H9 (cell line): ENCODE data around the gene KCNE4. TPM values are rescaled to one million over a fixed set of nuclear protein-coding genes. Genes with fewer than 3 reads are reported as not detected.

ENCODE experiments used
- DNase-seq: peaks from one replicate; pipeline ENCODE4 v3.0.0-alpha.2; 2017
- H2AFZ ChIP-seq: one replicate; pipeline ENCODE4 v1.6.1; 2013; ENCODE audit warnings: mild to moderate bottlenecking, low read length, control low read depth, moderate library complexity
- H2AK5ac ChIP-seq: 2 replicates; pipeline ENCODE4 v1.6.1; 2013; ENCODE audit warnings: low read length, control low read depth, mixed read lengths; ENCODE audit not compliant: insufficient read length
- H2BK120ac ChIP-seq: one replicate; pipeline ENCODE4 v1.6.1; 2013; ENCODE audit warnings: low read depth, mild to moderate bottlenecking, low read length, control low read depth, inconsistent platforms; ENCODE audit not compliant: poor library complexity, severe bottlenecking
- H2BK12ac ChIP-seq: 2 replicates; pipeline ENCODE4 v1.6.1; 2013; ENCODE audit warnings: low read length, control low read depth, mixed read lengths, low read depth; ENCODE audit not compliant: insufficient read length
- H2BK15ac ChIP-seq: 2 replicates; pipeline ENCODE4 v1.6.1; 2013; ENCODE audit warnings: low read depth, low read length, control low read depth
- H2BK20ac ChIP-seq: one replicate; pipeline ENCODE4 v1.6.1; 2013; ENCODE audit warnings: low read depth, mild to moderate bottlenecking, low read length, control low read depth, inconsistent platforms; ENCODE audit not compliant: poor library complexity, severe bottlenecking
- H2BK5ac ChIP-seq: 2 replicates; pipeline ENCODE4 v1.6.1; 2013; ENCODE audit warnings: low read length, control low read depth, mixed read lengths; ENCODE audit not compliant: insufficient read length
- H3K14ac ChIP-seq: 2 replicates; pipeline ENCODE4 v1.6.1; 2013; ENCODE audit warnings: low read length, control low read depth; ENCODE audit not compliant: insufficient read depth
- H3K18ac ChIP-seq: 2 replicates; pipeline ENCODE4 v1.6.1; 2013; ENCODE audit warnings: low read depth, mild to moderate bottlenecking, mixed read lengths, low read length, control low read depth; ENCODE audit not compliant: insufficient read length
- H3K23ac ChIP-seq: 2 replicates; pipeline ENCODE4 v1.6.1; 2013; ENCODE audit warnings: low read length, control low read depth, mixed read lengths, low read depth; ENCODE audit not compliant: insufficient read length
- H3K23me2 ChIP-seq: 2 replicates; pipeline ENCODE4 v1.6.1; 2013; ENCODE audit warnings: low read depth, mild to moderate bottlenecking, mixed read lengths, low read length, control low read depth; ENCODE audit not compliant: insufficient read length, poor library complexity, severe bottlenecking
- H3K27ac ChIP-seq: 2 replicates; pipeline ENCODE4 v1.5.1; 2013; ENCODE audit warnings: low read length, control low read depth, mixed read lengths, low read depth; ENCODE audit not compliant: insufficient read length
- H3K27me3 ChIP-seq: 2 replicates; pipeline ENCODE4 v1.6.1; 2013; ENCODE audit warnings: low read length, control low read depth, inconsistent platforms; ENCODE audit not compliant: insufficient read depth
- H3K4ac ChIP-seq: 2 replicates; pipeline ENCODE4 v1.6.1; 2013; ENCODE audit warnings: low read depth, mild to moderate bottlenecking, control low read depth, inconsistent platforms, low read length, moderate library complexity
- H3K4me1 ChIP-seq: 2 replicates; pipeline ENCODE4 v1.6.1; 2013; ENCODE audit warnings: low read length, control low read depth, inconsistent platforms; ENCODE audit not compliant: insufficient read depth
- H3K4me2 ChIP-seq: 2 replicates; pipeline ENCODE4 v1.6.1; 2013; ENCODE audit warnings: low read length, control low read depth, mixed read lengths; ENCODE audit not compliant: insufficient read length, insufficient read depth
- H3K56ac ChIP-seq: 2 replicates; pipeline ENCODE4 v1.6.1; 2013; ENCODE audit warnings: low read depth, mild to moderate bottlenecking, mixed read lengths, low read length, control low read depth; ENCODE audit not compliant: insufficient read length
- H3K79me1 ChIP-seq: 2 replicates; pipeline ENCODE4 v1.6.1; 2013; ENCODE audit warnings: low read depth, mild to moderate bottlenecking, moderate library complexity, low read length, control low read depth, inconsistent platforms; ENCODE audit not compliant: insufficient read depth, poor library complexity, severe bottlenecking
- H3K79me2 ChIP-seq: 2 replicates; pipeline ENCODE4 v1.6.1; 2013; ENCODE audit warnings: low read length, control low read depth, inconsistent platforms; ENCODE audit not compliant: insufficient read depth
- H3K9ac ChIP-seq: 2 replicates; pipeline ENCODE4 v1.6.1; 2013; ENCODE audit warnings: low read length, control low read depth, mixed read lengths; ENCODE audit not compliant: insufficient read length; ENCODE audit errors: extremely low read depth
- H3K9me3 ChIP-seq: one replicate; pipeline ENCODE4 v1.6.1; 2013; ENCODE audit warnings: low read depth, low read length, inconsistent platforms; ENCODE audit not compliant: control insufficient read depth
- H3T11ph ChIP-seq: one replicate; pipeline ENCODE4 v1.6.1; 2013; ENCODE audit warnings: mild to moderate bottlenecking, low read length, control low read depth, inconsistent platforms
- H4K20me1 ChIP-seq: one replicate; pipeline ENCODE4 v1.6.1; 2013; ENCODE audit not compliant: control insufficient read depth, insufficient read length, insufficient read depth
- H4K5ac ChIP-seq: 2 replicates; pipeline ENCODE4 v1.6.1; 2013; ENCODE audit warnings: low read depth, mild to moderate bottlenecking, mixed read lengths, low read length, control low read depth; ENCODE audit not compliant: insufficient read length
- H4K8ac ChIP-seq: replicated peaks from 2 replicates; pipeline ENCODE4 v1.6.1; 2013; ENCODE audit warnings: low read length, control low read depth, mixed read lengths, low read depth; ENCODE audit not compliant: insufficient read length
- H4K91ac ChIP-seq: 2 replicates; pipeline ENCODE4 v1.6.1; 2013; ENCODE audit warnings: low read depth, mild to moderate bottlenecking, moderate library complexity, mixed read lengths, low read length, control low read depth; ENCODE audit not compliant: insufficient read length
- H3K27ac Mint-ChIP-seq, 3 experiments: 2 replicates in 2 of 3; 3 replicates in 1 of 3; pipeline ENCODE4 v1.8.0; 2020 to 2021; ENCODE audit warnings: mixed read lengths in 3 of 3, mild to moderate bottlenecking in 1 of 3, moderate library complexity in 1 of 3
- H3K27me3 Mint-ChIP-seq: 2 replicates; pipeline ENCODE4 v1.8.0; 2021; ENCODE audit warnings: low read depth, mild to moderate bottlenecking, moderate library complexity, mixed read lengths
- H3K36me3 Mint-ChIP-seq, 3 experiments: 2 replicates in 2 of 3; 3 replicates in 1 of 3; pipeline ENCODE4 v1.8.0; 2020 to 2021; ENCODE audit warnings: low read depth in 3 of 3, mixed read lengths in 3 of 3; ENCODE audit not compliant: insufficient read depth in 1 of 3
- H3K4me1 Mint-ChIP-seq, 2 experiments: 2 replicates each; pipeline ENCODE4 v1.8.0; 2020; ENCODE audit warnings: mixed read lengths in 2 of 2
- H3K4me3 Mint-ChIP-seq, 2 experiments: 2 replicates in 1 of 2; 3 replicates in 1 of 2; pipeline ENCODE4 v1.8.0; 2020 to 2021; ENCODE audit warnings: mild to moderate bottlenecking in 2 of 2, mixed read lengths in 2 of 2, moderate library complexity in 1 of 2
- H3K9me3 Mint-ChIP-seq, 2 experiments: 2 replicates in 1 of 2; 3 replicates in 1 of 2; pipeline ENCODE4 v1.8.0; 2020; ENCODE audit warnings: mild to moderate bottlenecking in 2 of 2, mixed read lengths in 2 of 2, moderate library complexity in 1 of 2
- CTCF ChIP-seq: fragments of 200-600 bp; sonication (generic); conservative IDR thresholded peaks from 3 replicates; pipeline ENCODE4 v1.8.0; 2021; ENCODE audit warnings: antibody characterized with exemption, mild to moderate bottlenecking
- WGBS: extraction: QIAGEN DNeasy Blood & Tissue Kit; methylation state at CpG from one replicate; pipeline ENCODE4 v1.1.7; 2013; ENCODE audit warnings: missing lambda C conversion rate, low lambda C conversion rate, mixed read lengths; ENCODE audit not compliant: insufficient read length; ENCODE audit errors: extremely low coverage; 5-methylcytosine and 5-hydroxymethylcytosine counted together
- total RNA-seq: library from RNA; stranded (reverse); gene quantifications from 2 replicates; pipeline ENCODE4 v1.2.1, GENCODE V29; 2021

Gene KCNE4
- total RNA-seq, 1 experiment from 2014 or later = 0.24 TPM

GRCh38 chr2:223027442-223027841, 24.5 kb upstream of the KCNE4 start:
- WGBS = no CpG with 5 or more reads among the region's 2 CpGs
- no peak for TF ChIP-seq CTCF
- no peak overlapping the region for H3K4me2 ChIP-seq

More at GRCh38 chr2:223027442-223027841, 24.5 kb upstream of the KCNE4 start:
- H3K4me1 Mint-ChIP-seq = peaks cover 14 to 20% of the 10 kb centered on the region in 2 experiments
- H3K4me1 ChIP-seq = 0 out of 2 replicates have a peak, but pooled peaks cover 3% of the 10 kb centered on the region
- no peak overlapping the region for H3T11ph ChIP-seq
- no peaks in the 10 kb centered on the region for H3K27me3 ChIP-seq
- H2AK5ac ChIP-seq = no peak overlapping the region
- no peak overlapping the region for H2BK5ac ChIP-seq
- H3K79me1 ChIP-seq = no peaks in the 10 kb centered on the region
- no peak overlapping the region for H2AFZ ChIP-seq
- no peak overlapping the region for H2BK20ac ChIP-seq
- H3K9me3 Mint-ChIP-seq = peaks cover 20 to 25% of the 10 kb centered on the region in 2 experiments
- peaks cover 9 to 25% (median 15%) of the 10 kb centered on the region in 3 experiments for H3K36me3 Mint-ChIP-seq
- no peak overlapping the region for H3K23ac ChIP-seq
- H2BK15ac ChIP-seq = no peak overlapping the region
- peaks cover 9% of the 10 kb centered on the region for H3K9me3 ChIP-seq
- no peak overlapping the region for H3K14ac ChIP-seq
- H3K4ac ChIP-seq = no peak overlapping the region
- H3K79me2 ChIP-seq = no peaks in the 10 kb centered on the region
- no peak overlapping the region for H3K4me3 Mint-ChIP-seq
- H3K56ac ChIP-seq = no peak overlapping the region
- H3K18ac ChIP-seq = no peak overlapping the region
- no peak overlapping the region for H4K91ac ChIP-seq
- H4K8ac ChIP-seq = no peak overlapping the region
- H4K20me1 ChIP-seq = no peaks in the 10 kb centered on the region
- no peak overlapping the region for H2BK12ac ChIP-seq
- H3K23me2 ChIP-seq = no peaks in the 10 kb centered on the region
- no peak overlapping the region for H3K9ac ChIP-seq
- no peaks in the 10 kb centered on the region for H3K27me3 Mint-ChIP-seq
- no peak overlapping the region; a peak in 1 of 7 replicates for H3K27ac Mint-ChIP-seq
- H4K5ac ChIP-seq = no peak overlapping the region
- no peak overlapping the region for H3K27ac ChIP-seq
- no peak for DNase-seq
- H2BK120ac ChIP-seq = no peak overlapping the region
